GM13977 (cell line): ENCODE data around the gene CHKA.

Experiments
- DNase-seq: peaks from one replicate; pipeline ENCODE4 v3.0.0; 2012; ENCODE audit warnings: low spot score
- in situ Hi-C: fragments of 300-500 bp; cut with MboI; formaldehyde crosslinking; loops from one replicate; pipeline ENCODE4 v1.12.0; 2022; ENCODE audit warnings: low sequenced_read_pairs, low pct_unique_long_range_greater_than_20kb, mixed read lengths, inconsistent platforms; ENCODE audit not compliant: unreplicated experiment
- TF ChIP-seq, protein P1 (sequence below): IDR thresholded peaks from 2 replicates; pipeline ENCODE4 v1.5.1; 2012; ENCODE audit warnings: mild to moderate bottlenecking, control low read depth; ENCODE audit not compliant: insufficient read depth; ENCODE audit errors: extremely low read depth, missing control alignments

CHKA gene

DNA sequence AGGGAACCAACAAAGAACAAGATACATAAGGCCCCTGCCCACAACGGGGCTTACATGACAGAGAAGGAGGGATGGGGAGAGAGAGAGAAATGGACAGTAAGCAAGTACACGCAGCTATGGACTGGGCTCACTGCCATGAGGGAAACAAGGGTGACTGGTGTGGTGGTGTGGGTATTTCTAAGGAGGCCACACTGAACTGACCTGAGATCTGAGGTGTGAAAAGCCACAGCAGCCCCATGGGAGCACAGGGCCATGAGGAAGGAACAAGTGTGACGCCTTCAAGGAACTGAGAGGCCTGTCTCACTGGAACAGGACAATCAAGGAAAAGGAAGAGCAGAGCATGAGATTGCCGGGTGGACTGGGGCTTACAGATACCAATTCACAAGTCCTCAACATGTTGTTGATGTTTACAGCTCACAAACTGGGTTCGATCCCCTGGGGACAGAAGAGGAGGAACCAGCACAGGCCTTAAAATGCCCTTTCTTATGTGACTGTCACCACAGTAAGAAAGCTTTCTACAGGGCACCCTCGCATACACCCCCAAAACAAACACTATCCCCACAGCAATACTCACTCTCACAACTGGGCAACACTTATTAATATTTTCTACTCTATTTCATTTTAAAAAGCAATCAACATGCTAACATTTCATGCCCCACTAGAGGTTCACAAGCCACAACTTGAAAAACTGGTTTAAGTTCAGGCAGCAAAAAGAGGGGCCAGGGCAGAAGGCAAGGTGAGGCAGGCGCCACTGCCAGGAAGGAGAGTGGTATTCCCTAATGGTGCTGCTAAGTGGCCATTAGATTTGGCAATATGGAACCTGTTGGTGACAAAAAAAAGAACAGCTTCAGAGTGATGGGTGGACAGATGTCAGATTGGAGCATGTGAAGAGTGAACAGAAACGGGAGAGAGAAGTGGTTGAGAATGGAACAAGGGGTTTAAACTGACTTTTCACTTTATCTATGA, 43.3 kb downstream of the CHKA start:
- in situ Hi-C loops = no loop called here
- TF ChIP-seq, protein P1, sequence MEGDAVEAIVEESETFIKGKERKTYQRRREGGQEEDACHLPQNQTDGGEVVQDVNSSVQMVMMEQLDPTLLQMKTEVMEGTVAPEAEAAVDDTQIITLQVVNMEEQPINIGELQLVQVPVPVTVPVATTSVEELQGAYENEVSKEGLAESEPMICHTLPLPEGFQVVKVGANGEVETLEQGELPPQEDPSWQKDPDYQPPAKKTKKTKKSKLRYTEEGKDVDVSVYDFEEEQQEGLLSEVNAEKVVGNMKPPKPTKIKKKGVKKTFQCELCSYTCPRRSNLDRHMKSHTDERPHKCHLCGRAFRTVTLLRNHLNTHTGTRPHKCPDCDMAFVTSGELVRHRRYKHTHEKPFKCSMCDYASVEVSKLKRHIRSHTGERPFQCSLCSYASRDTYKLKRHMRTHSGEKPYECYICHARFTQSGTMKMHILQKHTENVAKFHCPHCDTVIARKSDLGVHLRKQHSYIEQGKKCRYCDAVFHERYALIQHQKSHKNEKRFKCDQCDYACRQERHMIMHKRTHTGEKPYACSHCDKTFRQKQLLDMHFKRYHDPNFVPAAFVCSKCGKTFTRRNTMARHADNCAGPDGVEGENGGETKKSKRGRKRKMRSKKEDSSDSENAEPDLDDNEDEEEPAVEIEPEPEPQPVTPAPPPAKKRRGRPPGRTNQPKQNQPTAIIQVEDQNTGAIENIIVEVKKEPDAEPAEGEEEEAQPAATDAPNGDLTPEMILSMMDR = no peak
- DNase-seq = no peak

DNA sequence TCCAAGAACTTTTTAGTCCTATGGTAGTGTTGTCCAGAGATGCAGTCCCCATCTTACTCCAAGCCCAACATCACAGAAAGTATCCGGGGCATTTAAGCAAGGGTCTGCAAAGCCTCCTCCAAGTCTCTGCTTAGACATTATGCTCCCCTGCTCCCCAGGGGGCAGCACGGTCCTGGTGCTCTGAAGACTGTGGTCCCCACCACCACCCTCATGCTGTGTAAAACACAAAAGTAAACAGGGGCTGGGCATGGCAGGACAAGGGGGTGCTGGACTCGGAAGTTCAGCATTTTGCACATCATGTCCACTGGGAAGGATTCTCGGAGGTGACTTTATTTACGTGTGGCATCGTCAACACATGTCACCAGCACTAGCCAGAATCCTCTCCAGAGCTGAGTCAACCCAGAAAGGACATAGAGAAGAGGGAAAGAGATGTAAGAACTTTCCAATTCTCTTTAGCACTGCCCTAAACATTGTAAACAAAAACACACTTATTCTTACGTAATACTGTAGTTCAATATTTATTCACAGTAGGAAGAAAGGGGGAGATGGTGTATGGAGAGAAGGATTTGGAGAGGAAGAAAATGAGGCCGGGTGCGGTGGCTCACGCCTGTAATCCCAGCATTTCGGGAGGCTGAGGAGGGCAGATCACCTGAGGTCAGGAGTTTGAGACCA, 44.7 kb downstream of the CHKA start:
- TF ChIP-seq, protein P1 = peak; percentile 44
- DNase-seq = no peak
- in situ Hi-C loops = no loop called here

DNA sequence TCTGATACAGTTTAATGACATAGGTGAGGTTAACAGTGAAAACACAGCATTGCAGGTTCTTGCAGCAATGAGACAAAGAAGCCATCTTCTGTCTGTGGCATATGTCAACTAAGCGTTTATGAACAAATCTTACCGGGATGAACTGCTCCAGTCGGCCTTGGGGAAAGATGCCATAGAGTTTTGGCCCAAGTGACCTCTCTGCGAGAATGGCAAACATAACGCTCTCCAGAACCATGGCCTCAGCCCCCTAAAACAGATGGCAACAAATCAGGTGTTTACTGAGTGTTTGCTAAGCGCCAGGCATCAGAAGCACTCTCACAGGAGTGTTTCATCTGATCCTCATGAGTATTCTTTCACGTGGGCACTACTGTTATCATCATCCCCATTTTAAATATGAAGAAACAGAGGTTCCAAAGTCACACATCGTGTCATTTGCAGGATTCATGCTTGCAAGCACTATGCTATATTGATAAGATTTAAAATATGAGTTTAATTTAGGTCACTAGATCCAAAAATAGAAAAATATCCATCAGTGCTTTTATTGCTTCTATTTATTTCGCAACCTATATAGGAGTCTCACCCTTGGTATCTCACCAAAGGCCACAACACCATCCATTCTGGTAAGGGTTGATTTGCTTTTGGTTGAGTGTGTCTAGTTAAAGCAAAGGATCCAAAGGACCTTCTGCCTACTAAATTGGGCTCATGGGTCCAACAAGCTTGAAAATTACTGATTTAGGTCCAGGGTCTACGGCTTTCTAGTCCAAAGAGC, 46.4 kb downstream of the CHKA start:
- DNase-seq = no peak
- TF ChIP-seq, protein P1 = no peak
- in situ Hi-C loops = no loop called here

DNA sequence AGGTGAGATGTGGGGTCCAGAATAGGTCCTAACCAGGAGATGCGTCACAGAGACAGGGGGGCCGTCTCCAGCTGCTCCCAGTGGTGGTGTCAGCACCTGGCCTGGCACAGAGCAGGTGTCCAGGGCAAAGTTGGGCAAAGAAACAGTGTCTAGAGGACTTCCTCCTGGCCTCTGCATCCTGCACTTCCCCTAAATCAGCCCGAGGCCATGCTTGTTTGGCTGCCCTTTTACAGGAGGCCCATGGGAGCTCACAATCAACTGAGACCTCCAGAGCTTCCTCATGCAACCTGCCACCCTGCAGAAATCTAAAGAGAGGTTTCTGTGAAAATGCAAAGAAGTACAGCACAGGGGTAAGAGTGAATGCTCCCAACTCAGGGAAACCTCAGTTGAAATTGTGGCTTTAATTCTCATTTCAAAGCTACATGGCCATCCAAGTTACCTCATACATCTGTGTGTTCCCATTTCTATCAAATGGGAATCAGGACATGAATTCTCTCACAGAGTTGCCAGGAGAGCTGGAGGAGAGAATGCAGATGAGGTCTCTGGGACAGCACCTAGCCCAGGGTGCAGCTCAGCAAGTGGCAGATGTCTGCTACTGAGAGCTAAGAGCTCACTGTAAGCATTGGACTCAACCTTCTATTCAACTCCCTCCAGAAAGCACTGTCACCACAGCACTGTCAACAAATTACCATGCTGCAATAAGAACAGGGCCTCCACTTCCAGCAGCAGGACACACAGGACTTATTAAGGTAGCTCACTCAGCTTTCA, 49.7 kb downstream of the CHKA start:
- in situ Hi-C loops = no loop called here
- no peak for DNase-seq
- TF ChIP-seq, protein P1 = no peak

DNA sequence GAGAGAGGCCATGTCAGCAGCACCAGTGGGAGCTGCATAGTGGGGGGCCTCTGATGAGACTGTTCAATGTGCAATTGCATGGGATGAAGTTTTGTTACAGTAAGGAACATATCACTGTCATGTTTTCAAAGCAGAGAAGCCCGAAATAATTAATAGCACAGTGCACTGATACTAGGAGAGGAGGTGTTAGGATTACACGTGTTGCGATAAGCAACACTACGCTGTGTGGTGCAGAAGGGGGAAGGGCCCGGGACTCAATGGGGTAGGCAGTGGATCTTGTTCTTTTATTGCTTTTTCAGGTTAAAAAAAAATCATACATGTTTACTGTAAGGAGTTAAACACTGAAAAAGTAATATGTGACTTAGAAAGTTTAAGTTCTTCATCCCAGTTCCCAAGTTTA, 53.2 kb downstream of the CHKA start:
- no peak for DNase-seq
- in situ Hi-C loops = no loop called here
- TF ChIP-seq, protein P1 = no peak

DNA sequence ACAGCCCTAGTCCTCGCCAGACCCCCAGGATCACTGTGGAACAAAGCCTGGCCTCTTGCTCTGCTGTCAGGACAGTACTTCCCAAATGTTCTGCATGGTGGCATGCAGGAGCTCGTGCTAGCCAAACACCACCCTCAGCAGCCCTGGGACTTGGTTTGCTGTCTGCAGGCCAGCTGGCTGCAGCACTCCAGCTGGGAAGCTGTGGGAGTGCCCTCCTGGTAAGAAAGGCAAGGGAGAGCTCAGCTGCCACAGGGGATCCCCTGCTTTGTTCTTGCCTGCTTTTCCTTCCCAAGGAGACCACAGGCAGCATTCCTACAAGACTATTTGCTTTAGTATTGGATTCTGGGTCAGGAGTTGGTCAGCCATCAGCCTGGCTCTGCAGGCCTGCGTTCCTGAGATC, 54.4 kb downstream of the CHKA start:
- in situ Hi-C loops = no loop called here
- TF ChIP-seq, protein P1 = no peak
- no peak for DNase-seq
